ENCODE measurements around the gene ROGDI.

DNA sequence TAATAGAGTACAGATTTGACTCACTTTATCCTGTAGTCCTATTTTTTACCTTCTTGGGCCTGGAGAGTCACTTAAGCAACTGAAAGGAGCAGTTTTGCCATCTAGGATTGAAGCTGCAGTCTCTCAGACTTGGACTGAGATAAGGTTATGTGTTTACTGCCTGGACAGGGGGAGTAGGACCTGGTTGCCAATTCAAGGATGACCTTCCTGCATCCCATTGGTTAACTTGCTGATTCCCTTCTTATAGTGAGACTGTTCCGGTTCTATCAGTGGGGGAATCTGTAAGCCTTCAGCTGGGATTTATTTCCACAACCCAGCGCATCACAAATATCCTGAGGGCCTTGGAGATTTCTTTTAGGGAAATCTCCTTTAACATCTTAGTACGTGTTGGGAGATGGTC lies 47.8 kb upstream of the ROGDI start:
- TF ChIP-seq CTCF (IDR thresholded peaks at IDR 0.05) (no peak), POLR2A (IDR thresholded peaks at IDR 0.05) (no peak)

Data from adrenal gland (tissue), 5 donors.